H1 (cell line): ENCODE data around the gene CCNH. TPM values are rescaled to one million over a fixed set of nuclear protein-coding genes. Genes with fewer than 3 reads are reported as not detected.

Experiments
- CTCF ChIA-PET: fragments of 300-600 bp; sonication (Branson Sonifier 250); formaldehyde crosslinking; loops from one replicate; lab custom pipeline; 2021; ENCODE audit not compliant: partially characterized antibody; lab: Charles Lee
- POLR2A ChIA-PET: fragments of 300-600 bp; sonication (Branson Sonifier 250); formaldehyde crosslinking; loops from one replicate; lab custom pipeline; 2021; ENCODE audit warnings: inconsistent platforms; ENCODE audit not compliant: partially characterized antibody; lab: Charles Lee
- DNase-seq, 2 experiments: peaks; one replicate each; pipeline versions ENCODE4 v3.0.0 to v3.0.0-alpha.2; 2010 to 2022; ENCODE audit warnings: low spot score in 2 of 2, low read depth in 1 of 2, mixed read lengths in 1 of 2
- FAIRE-seq: peaks from 2 replicates; lab custom pipeline; 2011; peaks lifted over from hg19 to GRCh38; lab: Jason Lieb, UNC
- H2AFZ ChIP-seq: 2 replicates; pipeline ENCODE4 v1.8.1; 2012; ENCODE audit warnings: low read length, inconsistent platforms
- H2AK5ac ChIP-seq: 2 replicates; pipeline ENCODE4 v1.6.1; 2013; ENCODE audit warnings: low read depth, low read length
- H2BK120ac ChIP-seq: replicated peaks from 2 replicates; pipeline ENCODE3; 2013; ENCODE audit warnings: low read depth, low read length, inconsistent platforms
- H2BK12ac ChIP-seq: 2 replicates; pipeline ENCODE4 v1.6.1; 2013; ENCODE audit warnings: low read depth, low read length
- H2BK15ac ChIP-seq: 2 replicates; pipeline ENCODE4 v1.6.1; 2013; ENCODE audit warnings: low read length
- H2BK20ac ChIP-seq: 2 replicates; pipeline ENCODE4 v1.6.1; 2013; ENCODE audit warnings: low read length
- H2BK5ac ChIP-seq: 2 replicates; pipeline ENCODE4 v1.6.1; 2013; ENCODE audit warnings: low read depth, low read length
- H3K14ac ChIP-seq: 2 replicates; pipeline ENCODE4 v1.6.1; 2013; ENCODE audit warnings: inconsistent platforms; ENCODE audit not compliant: insufficient read length
- H3K18ac ChIP-seq: 2 replicates; pipeline ENCODE4 v1.6.1; 2013; ENCODE audit warnings: low read length; ENCODE audit errors: extremely low read depth
- H3K23ac ChIP-seq: 2 replicates; pipeline ENCODE4 v1.6.1; 2013; ENCODE audit warnings: inconsistent platforms; ENCODE audit not compliant: insufficient read length
- H3K23me2 ChIP-seq: 2 replicates; pipeline ENCODE4 v1.6.1; 2013; ENCODE audit warnings: low read depth, low read length
- H3K27ac ChIP-seq: 2 replicates; pipeline ENCODE4 v1.6.1; 2011; ENCODE audit warnings: low read depth, low read length, inconsistent platforms
- H3K27me3 ChIP-seq, 4 experiments: replicated peaks in 1 of 4; 1 replicate in 1 of 4; 2 replicates in 3 of 4; pipeline versions ENCODE4 v1.6.1 to v1.8.1; 2011 to 2013; ENCODE audit warnings: low read length in 3 of 4, mild to moderate bottlenecking in 3 of 4, inconsistent platforms in 2 of 4, mixed read lengths in 2 of 4, moderate library complexity in 1 of 4; ENCODE audit not compliant: control insufficient read depth in 3 of 4, insufficient read depth in 3 of 4; ENCODE audit errors: extremely low read depth in 1 of 4
- H3K36me3 ChIP-seq, 4 experiments: 2 replicates each; pipeline versions ENCODE4 v1.6.1 to v1.8.1; 2011 to 2013; ENCODE audit warnings: mild to moderate bottlenecking in 4 of 4, low read length in 3 of 4, moderate library complexity in 2 of 4, control low read depth in 1 of 4, inconsistent platforms in 1 of 4; ENCODE audit not compliant: insufficient read depth in 4 of 4, control insufficient read depth in 2 of 4
- H3K4ac ChIP-seq: replicated peaks from 2 replicates; pipeline ENCODE3; 2013; ENCODE audit warnings: low read length, low read depth, mixed read lengths, inconsistent platforms; ENCODE audit not compliant: insufficient read length
- H3K4me1 ChIP-seq, 4 experiments: replicated peaks in 1 of 4; 1 replicate in 1 of 4; 2 replicates in 3 of 4; pipeline versions ENCODE4 v1.6.1 to v1.8.1; 2011 to 2013; ENCODE audit warnings: low read length in 3 of 4, inconsistent platforms in 2 of 4, mixed read lengths in 1 of 4; ENCODE audit not compliant: insufficient read depth in 4 of 4, control insufficient read depth in 3 of 4
- H3K4me2 ChIP-seq, 2 experiments: 2 replicates each; pipeline versions ENCODE4 v1.6.1 to v1.8.1; 2011 to 2013; ENCODE audit warnings: low read depth in 2 of 2, low read length in 2 of 2, control low read depth in 1 of 2, inconsistent platforms in 1 of 2, mild to moderate bottlenecking in 1 of 2; ENCODE audit not compliant: insufficient read depth in 1 of 2
- H3K4me3 ChIP-seq, 4 experiments: fragments of 200-600, 300-600 bp in 1 of 4; sonication (generic), shearing (Covaris generic), sonication (Bioruptor Twin) in 1 of 4; 2 replicates each; pipeline versions ENCODE4 v1.5.1 to v1.8.1; 2011 to 2016; ENCODE audit warnings: low read length in 4 of 4, low read depth in 3 of 4, control low read depth in 2 of 4, inconsistent platforms in 2 of 4, mild to moderate bottlenecking in 2 of 4, mixed read lengths in 1 of 4, moderate library complexity in 1 of 4; ENCODE audit not compliant: insufficient read depth in 2 of 4; ENCODE audit errors: extremely low read depth in 1 of 4
- H3K56ac ChIP-seq: replicated peaks from 2 replicates; pipeline ENCODE3; 2013; ENCODE audit warnings: low read depth, mild to moderate bottlenecking, mixed read lengths, low read length, inconsistent platforms; ENCODE audit not compliant: insufficient read length
- H3K79me1 ChIP-seq: 2 replicates; pipeline ENCODE4 v1.6.1; 2013; ENCODE audit warnings: low read depth, low read length, control low read depth
- H3K79me2 ChIP-seq, 2 experiments: 2 replicates each; pipeline versions ENCODE4 v1.6.1 to v1.8.1; 2012 to 2013; ENCODE audit warnings: low read length in 2 of 2, mild to moderate bottlenecking in 2 of 2, inconsistent platforms in 1 of 2; ENCODE audit not compliant: insufficient read depth in 2 of 2, control insufficient read depth in 1 of 2
- H3K9ac ChIP-seq, 4 experiments: replicated peaks in 1 of 4; 1 replicate in 1 of 4; 2 replicates in 3 of 4; pipeline versions ENCODE4 v1.6.1 to v1.8.1; 2011 to 2013; ENCODE audit warnings: low read depth in 3 of 4, low read length in 3 of 4, control low read depth in 2 of 4, mild to moderate bottlenecking in 2 of 4, moderate library complexity in 2 of 4, inconsistent platforms in 1 of 4; ENCODE audit errors: extremely low read depth in 1 of 4
- H3K9me3 ChIP-seq, 2 experiments: 2 replicates each; pipeline versions ENCODE4 v1.6.1 to v1.8.1; 2012 to 2013; ENCODE audit warnings: mild to moderate bottlenecking in 2 of 2, moderate library complexity in 2 of 2, control low read depth in 1 of 2, inconsistent platforms in 1 of 2, low read depth in 1 of 2, low read length in 1 of 2, mixed read lengths in 1 of 2; ENCODE audit not compliant: insufficient read depth in 2 of 2
- H4K20me1 ChIP-seq, 2 experiments: replicated peaks in 1 of 2; 2 replicates each; pipeline versions ENCODE3 to v1.8.1; 2011 to 2013; ENCODE audit warnings: inconsistent platforms in 2 of 2, low read length in 2 of 2, mild to moderate bottlenecking in 1 of 2; ENCODE audit not compliant: insufficient read depth in 2 of 2, control insufficient read depth in 1 of 2
- H4K5ac ChIP-seq: 2 replicates; pipeline ENCODE4 v1.6.1; 2013; ENCODE audit warnings: low read length, low read depth, mixed read lengths, inconsistent platforms; ENCODE audit not compliant: insufficient read length
- H4K8ac ChIP-seq: 2 replicates; pipeline ENCODE4 v1.8.0; 2013; ENCODE audit warnings: mild to moderate bottlenecking, moderate library complexity, low read length, inconsistent platforms; ENCODE audit not compliant: insufficient read depth; ENCODE audit errors: extremely low read depth
- H4K91ac ChIP-seq: replicated peaks from 2 replicates; pipeline ENCODE3; 2013; ENCODE audit warnings: low read length, mixed read lengths, inconsistent platforms; ENCODE audit not compliant: insufficient read length
- EZH2 ChIP-seq: fragments of 200-600 bp; sonication (generic); IDR thresholded peaks from 2 replicates; pipeline ENCODE4 v1.7.1; 2012; ENCODE audit warnings: low read depth, mild to moderate bottlenecking, moderate library complexity, low read length, inconsistent platforms; ENCODE audit not compliant: severe bottlenecking
- HDAC6 ChIP-seq: IDR thresholded peaks from one replicate; pipeline ENCODE4 v1.7.1; 2012; ENCODE audit warnings: low read depth, mild to moderate bottlenecking, inconsistent platforms, low read length, moderate library complexity
- JUND ChIP-seq: IDR thresholded peaks from 2 replicates; pipeline ENCODE4 v1.6.1; 2011; ENCODE audit warnings: mild to moderate bottlenecking, improper control_type of control experiment, low read length
- KDM4A ChIP-seq: IDR thresholded peaks from one replicate; pipeline ENCODE4 v1.7.1; 2012; ENCODE audit warnings: low read depth, mild to moderate bottlenecking, moderate library complexity, low read length, inconsistent platforms; ENCODE audit not compliant: severe bottlenecking
- POLR2A ChIP-seq, 2 experiments: IDR thresholded peaks; 1 replicate in 1 of 2; 2 replicates in 1 of 2; pipeline ENCODE4 v1.6.1; 2011; ENCODE audit warnings: low read depth in 2 of 2, low read length in 2 of 2, mild to moderate bottlenecking in 2 of 2; ENCODE audit errors: control extremely low read depth in 1 of 2
- SIN3A ChIP-seq, 2 experiments: IDR thresholded peaks in 1 of 2; conservative IDR thresholded peaks in 1 of 2; 2 replicates each; pipeline ENCODE4 v1.6.1; 2011 to 2012; ENCODE audit warnings: low read length in 2 of 2, improper control_type of control experiment in 1 of 2, low read depth in 1 of 2, mild to moderate bottlenecking in 1 of 2
- TAF7 ChIP-seq: optimal IDR thresholded peaks from 2 replicates; pipeline ENCODE3; 2011; ENCODE audit warnings: low read depth, mild to moderate bottlenecking, inconsistent platforms, low read length, moderate library complexity, borderline replicate concordance
- YY1 ChIP-seq: IDR thresholded peaks from 2 replicates; pipeline ENCODE4 v1.6.1; 2011; ENCODE audit warnings: low read depth, mild to moderate bottlenecking, low read length
- WGBS, 2 experiments: shearing (Covaris generic) in 1 of 2; methylation state at CpG; one replicate each; pipeline versions ENCODE4 v1.1.6 to v1.1.7; 2013 to 2015; ENCODE audit warnings: low lambda C conversion rate in 2 of 2, mixed read lengths in 2 of 2, inconsistent platforms in 1 of 2, low coverage in 1 of 2, missing lambda C conversion rate in 1 of 2; ENCODE audit not compliant: insufficient replicate concordance in 2 of 2, insufficient coverage in 1 of 2, insufficient read length in 1 of 2; ENCODE audit errors: extremely low coverage in 1 of 2, missing lambda C conversion rate in 1 of 2; 5-methylcytosine and 5-hydroxymethylcytosine counted together
- polyA plus RNA-seq, 7 experiments: library from polyadenylated mRNA; depleted of rRNA in 3 of 7; stranded (reverse) in 5 of 7; unstranded in 2 of 7; fragments of >200 nt in 5 of 7; fragments of 200-250 nt in 2 of 7; gene quantifications; 1 replicate in 5 of 7; 2 replicates in 1 of 7; 4 replicates in 1 of 7; pipeline versions ENCODE4 v1.2.1 to v1.2.3, GENCODE V29; 2011 to 2013; ENCODE audit warnings: missing spikeins in 2 of 7, mixed read lengths in 2 of 7
- total RNA-seq: library from RNA; stranded (reverse); fragmentation: NEBNext Ultra II Directional; extraction: Animal tissue kit (Norgen Biotek cat#: 25700); gene quantifications from 2 replicates; pipeline ENCODE4 v1.2.1, GENCODE V29; 2021
- TF ChIP-seq, protein P1 (sequence below): IDR thresholded peaks from 2 replicates; pipeline ENCODE4 v1.6.1; 2011; ENCODE audit warnings: low read length, improper control_type of control experiment

CCNH gene
- total and polyA plus RNA-seq, 2 of the 8 experiments (the other 6 are each of a cell fraction or from before 2014, with no cell fraction given) = 38.2 to 41.8 TPM

DNA sequence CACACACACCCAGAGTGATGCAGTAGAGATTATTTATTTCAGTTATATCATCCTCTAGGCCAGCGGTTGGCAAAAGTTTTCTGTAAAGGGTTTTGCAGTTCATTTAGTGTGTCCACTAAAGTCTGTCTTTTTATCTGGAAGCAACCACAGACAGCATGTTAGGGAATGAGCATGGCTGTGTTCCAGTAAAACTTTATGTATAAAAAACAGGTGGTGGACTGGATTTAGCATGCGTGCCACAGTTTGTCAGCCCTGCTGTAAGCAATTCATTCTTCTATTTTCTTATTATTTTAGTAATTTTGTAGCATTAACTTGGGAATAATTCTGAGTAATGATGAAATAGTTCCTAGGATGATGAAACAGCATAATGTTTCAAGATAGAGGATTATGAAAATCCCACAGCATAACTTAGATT is 51.7 kb downstream of the CCNH start:
- no peak overlapping the region for H4K91ac ChIP-seq
- no peak overlapping the region for H2BK120ac ChIP-seq
- H3K4me3 ChIP-seq = no peak overlapping the region
- no peaks in the 10 kb centered on the region for H4K20me1 ChIP-seq
- no peak overlapping the region for H3K9ac ChIP-seq
- CTCF ChIA-PET = no interaction called here
- H3K14ac ChIP-seq = no peak overlapping the region
- H3K4me2 ChIP-seq = no peak overlapping the region
- H3K27ac ChIP-seq = no peak overlapping the region
- H4K8ac ChIP-seq = no peak overlapping the region
- no peak overlapping the region for H2BK15ac ChIP-seq
- no peak overlapping the region for H2BK20ac ChIP-seq
- POLR2A ChIA-PET = no interaction called here
- H3K23me2 ChIP-seq = no peaks in the 10 kb centered on the region
- H3K79me2 ChIP-seq = no peaks in the 10 kb centered on the region
- H3K79me1 ChIP-seq = no peaks in the 10 kb centered on the region
- no peak overlapping the region for H3K4ac ChIP-seq
- peaks cover 0 to 3% (median 0%) of the 10 kb centered on the region in 4 experiments; a peak in 1 of 8 replicates for H3K36me3 ChIP-seq
- 89% methylated on average over 2 of the region's 2 CpGs; no CpG with 5 or more reads in 1 of the 2 experiments for WGBS, 2 experiments
- DNase-seq = no peak
- H3K27me3 ChIP-seq = no peaks in the 10 kb centered on the region
- no peak overlapping the region for H3K23ac ChIP-seq
- no peak for FAIRE-seq
- H3K9me3 ChIP-seq = no peaks in the 10 kb centered on the region
- H2BK12ac ChIP-seq = no peak overlapping the region
- H3K4me1 ChIP-seq = no peaks in the 10 kb centered on the region
- no peak overlapping the region for H3K18ac ChIP-seq
- no peak overlapping the region for H2BK5ac ChIP-seq
- no peak overlapping the region for H3K56ac ChIP-seq
- H4K5ac ChIP-seq = no peak overlapping the region
- no peak overlapping the region for H2AFZ ChIP-seq
- H2AK5ac ChIP-seq = no peak overlapping the region
- TF ChIP-seq JUND (no peak), HDAC6 (no peak), YY1 (no peak), POLR2A (IDR thresholded peaks at IDR 0.05; ENCODE audit: control extremely low read depth in 1 of 2, low read depth in 2 of 2, low read length in 2 of 2) (no peak), KDM4A (no peak), TAF7 (no peak), SIN3A (conservative IDR thresholded peaks at IDR 0.05 in 1 of 2, IDR thresholded peaks at IDR 0.05 in 1 of 2; ENCODE audit: low read depth in 1 of 2, low read length in 2 of 2) (no peak), EZH2 (no peak)
- TF ChIP-seq, protein P1, sequence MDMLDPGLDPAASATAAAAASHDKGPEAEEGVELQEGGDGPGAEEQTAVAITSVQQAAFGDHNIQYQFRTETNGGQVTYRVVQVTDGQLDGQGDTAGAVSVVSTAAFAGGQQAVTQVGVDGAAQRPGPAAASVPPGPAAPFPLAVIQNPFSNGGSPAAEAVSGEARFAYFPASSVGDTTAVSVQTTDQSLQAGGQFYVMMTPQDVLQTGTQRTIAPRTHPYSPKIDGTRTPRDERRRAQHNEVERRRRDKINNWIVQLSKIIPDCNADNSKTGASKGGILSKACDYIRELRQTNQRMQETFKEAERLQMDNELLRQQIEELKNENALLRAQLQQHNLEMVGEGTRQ = no peak
